Natural killer cell (primary cell): Measurements from ENCODE around the gene IGF2BP2. TPM values are rescaled to one million over a fixed set of nuclear protein-coding genes. Genes with fewer than 3 reads are reported as not detected.

Source experiments
- ATAC-seq, 3 donors: fragments of 150-1000 bp in 2 of 3; fragments of 200-7000 bp in 1 of 3; cut with Tn5 transposase; 1 replicate in 1 of 3; 2 replicates in 2 of 3; pipeline ENCODE4 v1.10.0; 2021; ENCODE audit warnings: mild to moderate bottlenecking in 2 of 3, moderate library complexity in 2 of 3
- DNase-seq, 2 donors: peaks; one replicate each; pipeline versions ENCODE4 v3.0.0 to v3.0.0-alpha.2; 2013 to 2021; ENCODE audit warnings: mixed read lengths in 1 of 2
- H3K27ac ChIP-seq: one replicate; pipeline ENCODE4 v1.5.1; 2013; ENCODE audit warnings: mild to moderate bottlenecking, low read length
- H3K27me3 ChIP-seq: one replicate; pipeline ENCODE4 v1.6.1; 2013; ENCODE audit warnings: low read length; ENCODE audit not compliant: control insufficient read depth, insufficient read depth
- H3K36me3 ChIP-seq: one replicate; pipeline ENCODE4 v1.6.1; 2013; ENCODE audit warnings: low read length; ENCODE audit not compliant: control insufficient read depth, insufficient read depth
- H3K4me1 ChIP-seq: one replicate; pipeline ENCODE4 v1.6.1; 2013; ENCODE audit warnings: low read length; ENCODE audit not compliant: control insufficient read depth, insufficient read depth
- H3K4me3 ChIP-seq: one replicate; pipeline ENCODE4 v1.5.1; 2013; ENCODE audit warnings: low read length
- H3K9me3 ChIP-seq: one replicate; pipeline ENCODE4 v1.6.1; 2013; ENCODE audit warnings: low read length; ENCODE audit not compliant: control insufficient read depth, insufficient read depth
- H3K27ac Mint-ChIP-seq, 2 donors: one replicate each; pipeline ENCODE4 v1.8.0; 2022; ENCODE audit warnings: mild to moderate bottlenecking in 2 of 2, mixed read lengths in 2 of 2, moderate library complexity in 1 of 2
- H3K27me3 Mint-ChIP-seq, 2 donors: one replicate each; pipeline ENCODE4 v1.8.0; 2022; ENCODE audit warnings: low read depth in 2 of 2, mixed read lengths in 2 of 2
- H3K36me3 Mint-ChIP-seq: one replicate; pipeline ENCODE4 v1.8.0; 2022; ENCODE audit warnings: mixed read lengths
- H3K4me1 Mint-ChIP-seq, 2 donors: one replicate each; pipeline ENCODE4 v1.8.0; 2022; ENCODE audit warnings: mixed read lengths in 2 of 2
- H3K4me3 Mint-ChIP-seq: one replicate; pipeline ENCODE4 v1.8.0; 2022; ENCODE audit warnings: mild to moderate bottlenecking, moderate library complexity, mixed read lengths
- H3K9me3 Mint-ChIP-seq, 2 donors: one replicate each; pipeline ENCODE4 v1.8.0; 2022; ENCODE audit warnings: mixed read lengths in 2 of 2
- WGBS: methylation state at CpG from one replicate; pipeline ENCODE4 v1.1.7; 2013; ENCODE audit warnings: missing lambda C conversion rate; ENCODE audit not compliant: insufficient coverage; 5-methylcytosine and 5-hydroxymethylcytosine counted together
- intact Hi-C: fragments of 100-400 bp; cut with micrococcal nuclease; formaldehyde crosslinking; loops from one replicate; pipeline ENCODE4 v1.14.2; 2022
- total RNA-seq, 4 donors: library from RNA; stranded (reverse); fragments of 120-200 nt in 1 of 4; gene quantifications; one replicate each; pipeline versions ENCODE4 v1.2.3 to v1.2.4, GENCODE V29; 2013 to 2022
- TF ChIP-seq, protein P1 (sequence below): fragments of 200-600 bp; IDR thresholded peaks from one replicate; pipeline ENCODE4 v1.8.0; 2022; ENCODE audit warnings: antibody characterized with exemption

The IGF2BP2 gene
- total RNA-seq: 10 to 100 TPM in 1 of 3 donors, 1 to 10 TPM in 2; 4.2 to 16.8 (median 8.8) TPM
- 6.2 TPM for total RNA-seq (2013)

- intact Hi-C loops: no loop called here
- Histone ChIP-seq H3K36me3 (no peaks in the 10 kb centered on the region), H3K9me3 (no peaks in the 10 kb centered on the region), H3K27ac (peak within 1 kb of the TSS; percentile 50), H3K4me3 (peak within 1 kb of the TSS; percentile 61), H3K4me1 (peaks cover 23% of the 10 kb centered on the region), H3K27me3 (peaks cover 30% of the 10 kb centered on the region)
- H3K36me3 Mint-ChIP-seq: no peaks in the 10 kb centered on the region
- peak within 1 kb of the TSS; percentile 92 for H3K4me3 Mint-ChIP-seq
- WGBS: under 1% methylated on average over 85 of the region's 96 CpGs
- ATAC-seq: peak; percentile 67 to 78 (median 69)
- TF ChIP-seq, protein P1, sequence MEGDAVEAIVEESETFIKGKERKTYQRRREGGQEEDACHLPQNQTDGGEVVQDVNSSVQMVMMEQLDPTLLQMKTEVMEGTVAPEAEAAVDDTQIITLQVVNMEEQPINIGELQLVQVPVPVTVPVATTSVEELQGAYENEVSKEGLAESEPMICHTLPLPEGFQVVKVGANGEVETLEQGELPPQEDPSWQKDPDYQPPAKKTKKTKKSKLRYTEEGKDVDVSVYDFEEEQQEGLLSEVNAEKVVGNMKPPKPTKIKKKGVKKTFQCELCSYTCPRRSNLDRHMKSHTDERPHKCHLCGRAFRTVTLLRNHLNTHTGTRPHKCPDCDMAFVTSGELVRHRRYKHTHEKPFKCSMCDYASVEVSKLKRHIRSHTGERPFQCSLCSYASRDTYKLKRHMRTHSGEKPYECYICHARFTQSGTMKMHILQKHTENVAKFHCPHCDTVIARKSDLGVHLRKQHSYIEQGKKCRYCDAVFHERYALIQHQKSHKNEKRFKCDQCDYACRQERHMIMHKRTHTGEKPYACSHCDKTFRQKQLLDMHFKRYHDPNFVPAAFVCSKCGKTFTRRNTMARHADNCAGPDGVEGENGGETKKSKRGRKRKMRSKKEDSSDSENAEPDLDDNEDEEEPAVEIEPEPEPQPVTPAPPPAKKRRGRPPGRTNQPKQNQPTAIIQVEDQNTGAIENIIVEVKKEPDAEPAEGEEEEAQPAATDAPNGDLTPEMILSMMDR: no peak
- H3K27ac Mint-ChIP-seq: peak within 1 kb of the TSS in 1 of 2 donors; percentile 82
- DNase-seq: peak; percentile 51 to 55
- H3K27me3 Mint-ChIP-seq: peaks cover 13 to 47% of the 10 kb centered on the region in 2 donors
- no peaks in the 10 kb centered on the region for H3K9me3 Mint-ChIP-seq
- peaks cover 24 to 27% of the 10 kb centered on the region in 2 donors for H3K4me1 Mint-ChIP-seq
Observed at GRCh38 chr3:185825006-185825638, at the start of gene IGF2BP2. TSS of gene IGF2BP2 (minus strand) at chr3:185825042. CDS start at chr3:185824960, 82 bp downstream.

DNA sequence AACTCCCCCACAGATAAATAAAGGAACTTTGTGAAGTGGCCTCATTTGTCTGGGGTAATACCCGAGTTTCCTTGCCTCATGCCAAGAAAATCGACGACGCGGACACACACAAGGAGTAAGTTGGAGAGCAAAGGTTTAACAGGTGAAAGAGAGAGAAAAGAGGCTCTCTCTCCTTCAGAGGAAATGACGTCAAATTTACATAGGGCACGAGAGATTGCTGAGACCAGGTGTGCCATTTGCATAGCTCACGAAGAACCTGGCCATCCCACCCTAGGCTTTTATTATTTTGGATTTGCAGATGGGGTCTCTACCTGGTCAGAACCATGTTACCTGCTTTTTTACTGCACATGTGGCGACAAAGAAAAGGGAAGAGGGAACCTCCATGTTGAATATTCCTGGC, 49.3 kb upstream of the IGF2BP2 start:
- Histone ChIP-seq H3K4me1 (no peaks in the 10 kb centered on the region), H3K4me3 (no peak overlapping the region), H3K36me3 (no peaks in the 10 kb centered on the region), H3K27ac (no peak overlapping the region), H3K9me3 (no peaks in the 10 kb centered on the region), H3K27me3 (no peaks in the 10 kb centered on the region)
- TF ChIP-seq, protein P1: no peak
- no peak for DNase-seq
- no peaks in the 10 kb centered on the region for H3K9me3 Mint-ChIP-seq
- H3K27me3 Mint-ChIP-seq: peaks cover 0 to 8% of the 10 kb centered on the region in 2 donors
- H3K4me3 Mint-ChIP-seq: no peak overlapping the region
- H3K36me3 Mint-ChIP-seq: no peaks in the 10 kb centered on the region
- no peaks in the 10 kb centered on the region for H3K4me1 Mint-ChIP-seq
- 78% methylated on average over 8 of the region's 9 CpGs for WGBS
- intact Hi-C loops: no loop called here
- no peak for ATAC-seq
- H3K27ac Mint-ChIP-seq: no peak overlapping the region

DNA sequence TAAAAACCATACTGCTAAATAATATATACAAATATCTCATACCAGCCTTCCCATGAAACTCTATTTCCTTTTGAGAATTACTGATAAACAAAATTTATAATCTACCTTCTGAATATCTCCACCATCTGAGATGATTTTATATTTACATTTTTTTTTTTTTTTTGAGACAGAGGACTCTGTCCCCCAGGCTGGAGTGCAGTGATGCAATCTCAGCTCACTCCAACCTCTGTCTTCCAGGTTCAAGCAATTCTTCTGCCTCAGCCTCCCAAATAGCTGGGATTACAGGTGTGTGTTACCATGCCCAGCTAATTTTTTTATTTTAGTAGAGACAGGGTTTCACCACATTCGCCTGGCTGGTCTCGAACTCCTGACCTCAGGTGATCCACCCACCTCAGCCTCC, 42.8 kb upstream of the IGF2BP2 start:
- peaks cover 7 to 10% of the 10 kb centered on the region in 2 donors for H3K27me3 Mint-ChIP-seq
- H3K4me1 ChIP-seq: no peaks in the 10 kb centered on the region
- H3K27ac Mint-ChIP-seq: no peak overlapping the region
- H3K36me3 Mint-ChIP-seq: no peaks in the 10 kb centered on the region
- H3K4me3 ChIP-seq: no peak overlapping the region
- 100% methylated on average over 2 of the region's 2 CpGs for WGBS
- TF ChIP-seq, protein P1: no peak
- H3K4me1 Mint-ChIP-seq: no peaks in the 10 kb centered on the region
- no peaks in the 10 kb centered on the region for H3K36me3 ChIP-seq
- no peak overlapping the region for H3K27ac ChIP-seq
- H3K9me3 Mint-ChIP-seq: no peaks in the 10 kb centered on the region
- ATAC-seq: no peak
- no peaks in the 10 kb centered on the region for H3K9me3 ChIP-seq
- no peak overlapping the region for H3K4me3 Mint-ChIP-seq
- no peaks in the 10 kb centered on the region for H3K27me3 ChIP-seq
- DNase-seq: no peak
- intact Hi-C loops: no loop called here

DNA sequence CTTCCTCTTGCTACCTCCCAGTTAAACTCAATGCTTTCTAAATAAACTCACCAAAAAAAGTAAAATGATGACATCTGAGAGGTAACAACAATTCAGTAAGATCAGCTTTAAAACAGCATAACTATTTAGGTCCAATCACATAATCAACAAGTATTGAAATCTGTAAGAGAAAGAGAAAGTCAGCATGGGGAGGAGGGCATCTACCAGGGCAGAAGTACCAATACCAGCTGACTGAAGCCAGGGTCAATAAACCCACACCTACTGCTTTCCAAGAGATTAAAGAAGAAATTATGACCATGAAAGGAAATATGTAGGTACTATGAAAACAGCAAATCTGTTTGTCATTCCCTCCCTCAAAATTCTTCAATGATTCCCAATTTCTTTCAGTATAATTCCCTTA, 42.2 kb upstream of the IGF2BP2 start:
- H3K27ac Mint-ChIP-seq: no peak overlapping the region
- intact Hi-C loops: no loop called here
- ATAC-seq: no peak
- H3K4me1 ChIP-seq: no peaks in the 10 kb centered on the region
- H3K27me3 Mint-ChIP-seq: peaks cover 7 to 10% of the 10 kb centered on the region in 2 donors
- no peak for DNase-seq
- no peaks in the 10 kb centered on the region for H3K9me3 Mint-ChIP-seq
- TF ChIP-seq, protein P1: no peak
- H3K36me3 Mint-ChIP-seq: no peaks in the 10 kb centered on the region
- no peaks in the 10 kb centered on the region for H3K9me3 ChIP-seq
- no peaks in the 10 kb centered on the region for H3K27me3 ChIP-seq
- H3K4me1 Mint-ChIP-seq: no peaks in the 10 kb centered on the region
- H3K36me3 ChIP-seq: no peaks in the 10 kb centered on the region
- no peak overlapping the region for H3K4me3 ChIP-seq
- H3K4me3 Mint-ChIP-seq: no peak overlapping the region
- no peak overlapping the region for H3K27ac ChIP-seq
